B cell (primary cell): ENCODE results near the gene MGAT5. TPM values are rescaled to one million over a fixed set of nuclear protein-coding genes. Genes with fewer than 3 reads are reported as not detected.

Source experiments
- ATAC-seq: fragments of 200-7000 bp; cut with Tn5 transposase; one replicate; pipeline ENCODE4 v1.10.0; 2021; ENCODE audit warnings: low read depth, mild to moderate bottlenecking, moderate number of reproducible peaks, moderate library complexity
- CTCF ChIA-PET: fragments of 350-600 bp; sonication (Branson Sonifier 250); formaldehyde crosslinking; loops from one replicate; lab custom pipeline; 2021; ENCODE audit warnings: antibody characterized with exemption, inconsistent platforms; lab: Charles Lee
- POLR2A ChIA-PET: fragments of 350-600 bp; sonication (Branson Sonifier 250); formaldehyde crosslinking; loops from one replicate; lab custom pipeline; 2021; ENCODE audit warnings: antibody characterized with exemption; lab: Charles Lee
- DNase-seq: peaks from one replicate; pipeline ENCODE4 v3.0.0; 2013
- H2AFZ ChIP-seq: 2 replicates; pipeline ENCODE4 v1.6.1; 2012; ENCODE audit warnings: mild to moderate bottlenecking, low read depth, low read length; ENCODE audit not compliant: insufficient read depth, poor library complexity, severe bottlenecking
- H3K27ac ChIP-seq, 2 donors: 1 replicate in 1 of 2; 2 replicates in 1 of 2; pipeline ENCODE4 v1.5.1; 2012 to 2013; ENCODE audit warnings: low read length in 2 of 2, mild to moderate bottlenecking in 2 of 2, moderate library complexity in 1 of 2
- H3K27me3 ChIP-seq, 4 experiments: fragments of 200-600 bp in 1 of 4; sonication (generic) in 1 of 4; replicated peaks in 1 of 4; 1 replicate in 2 of 4; 2 replicates in 2 of 4; pipeline versions ENCODE4 v1.6.1 to v1.7.0; 2013 to 2016; ENCODE audit warnings: low read length in 3 of 4, mild to moderate bottlenecking in 2 of 4, mixed read lengths in 1 of 4, moderate library complexity in 1 of 4; ENCODE audit not compliant: insufficient read depth in 4 of 4, control insufficient read depth in 3 of 4; ENCODE audit errors: control extremely low read depth in 1 of 4
- H3K36me3 ChIP-seq, 2 experiments: replicated peaks in 1 of 2; 1 replicate in 1 of 2; 2 replicates in 1 of 2; pipeline versions ENCODE4 v1.6.1 to v1.7.1; 2013; ENCODE audit warnings: low read length in 1 of 2; ENCODE audit not compliant: insufficient read depth in 2 of 2, control insufficient read depth in 1 of 2; ENCODE audit errors: control extremely low read depth in 1 of 2, extremely low read depth in 1 of 2
- H3K4me1 ChIP-seq, 2 donors: fragments of 200-600 bp in 1 of 2; sonication (generic) in 1 of 2; 1 replicate in 1 of 2; 2 replicates in 1 of 2; pipeline versions ENCODE4 v1.5.1 to v1.6.1; 2013 to 2017; ENCODE audit warnings: low read length in 2 of 2; ENCODE audit not compliant: control insufficient read depth in 2 of 2, insufficient read depth in 2 of 2
- H3K4me2 ChIP-seq: replicated peaks from 2 replicates; pipeline ENCODE3; 2012; ENCODE audit warnings: mild to moderate bottlenecking, low read depth, low read length; ENCODE audit not compliant: poor library complexity, severe bottlenecking
- H3K4me3 ChIP-seq, 5 experiments: fragments of 200-600 bp in 1 of 5; sonication (generic) in 1 of 5; 1 replicate in 3 of 5; 2 replicates in 2 of 5; pipeline versions ENCODE4 v1.5.1 to v1.7.0; 2011 to 2016; ENCODE audit warnings: low read length in 4 of 5, mild to moderate bottlenecking in 4 of 5, low read depth in 2 of 5, control low read depth in 1 of 5, moderate library complexity in 1 of 5; ENCODE audit not compliant: insufficient read depth in 1 of 5; ENCODE audit errors: control extremely low read depth in 1 of 5, extremely low read depth in 1 of 5
- H3K79me2 ChIP-seq: fragments of 200-600 bp; sonication (generic); one replicate; pipeline ENCODE4 v1.6.0; 2016; ENCODE audit warnings: low read length; ENCODE audit not compliant: control insufficient read depth, insufficient read depth
- H3K9ac ChIP-seq: fragments of 200-600 bp; sonication (generic); 2 replicates; pipeline ENCODE4 v1.6.1; 2017; ENCODE audit warnings: mild to moderate bottlenecking, low read length, moderate library complexity
- H3K9me3 ChIP-seq, 3 donors: one replicate each; pipeline versions ENCODE4 v1.6.1 to v1.7.1; 2013; ENCODE audit warnings: low read length in 2 of 3; ENCODE audit not compliant: control insufficient read depth in 2 of 3, insufficient read depth in 1 of 3; ENCODE audit errors: control extremely low read depth in 1 of 3
- H4K20me1 ChIP-seq: 2 replicates; pipeline ENCODE4 v1.6.0; 2012; ENCODE audit warnings: mild to moderate bottlenecking, low read length; ENCODE audit not compliant: insufficient read depth, control insufficient read depth, poor library complexity, severe bottlenecking
- H3K27ac Mint-ChIP-seq: one replicate; pipeline ENCODE4 v1.8.0; 2021; ENCODE audit warnings: mixed read lengths
- H3K27me3 Mint-ChIP-seq: one replicate; pipeline ENCODE4 v1.8.0; 2021; ENCODE audit warnings: mixed read lengths
- H3K4me1 Mint-ChIP-seq: one replicate; pipeline ENCODE4 v1.8.0; 2021; ENCODE audit warnings: mixed read lengths
- H3K4me3 Mint-ChIP-seq: one replicate; pipeline ENCODE4 v1.8.0; 2021; ENCODE audit warnings: mixed read lengths
- H3K9me3 Mint-ChIP-seq: one replicate; pipeline ENCODE4 v1.8.0; 2022; ENCODE audit warnings: mixed read lengths; ENCODE audit not compliant: insufficient read depth
- EZH2 ChIP-seq: IDR thresholded peaks from 2 replicates; pipeline ENCODE4 v1.6.1; 2012; ENCODE audit warnings: borderline replicate concordance, low read depth, mild to moderate bottlenecking, moderate library complexity, low read length; ENCODE audit not compliant: insufficient read depth, poor library complexity, severe bottlenecking
- WGBS: methylation state at CpG from one replicate; pipeline ENCODE4 v1.1.5; 2013; ENCODE audit warnings: missing lambda C conversion rate; ENCODE audit not compliant: insufficient coverage; 5-methylcytosine and 5-hydroxymethylcytosine counted together
- intact Hi-C: fragments of 100-400 bp; cut with micrococcal nuclease; formaldehyde crosslinking; loops from one replicate; pipeline ENCODE4 v1.10.0; 2022
- polyA plus RNA-seq: library from polyadenylated mRNA; depleted of rRNA; stranded (reverse); fragments of >200 nt; gene quantifications from 2 replicates; pipeline ENCODE4 v1.2.3, GENCODE V29; 2012
- total RNA-seq, 2 donors: library from RNA; stranded (reverse); fragments of 120-200 nt in 1 of 2; gene quantifications; 1 replicate in 1 of 2; 2 replicates in 1 of 2; pipeline versions ENCODE4 v1.2.3 to v1.2.4, GENCODE V29; 2013 to 2022
- TF ChIP-seq, protein P1 (sequence below): fragments of 200-600 bp; IDR thresholded peaks from one replicate; pipeline ENCODE4 v1.8.0; 2022; ENCODE audit warnings: antibody characterized with exemption, mild to moderate bottlenecking

MGAT5 gene
- total and polyA plus RNA-seq, 2 donors (not counting 1 experiment from before 2014, with no cell fraction given): 27.2 to 184 TPM

DNA sequence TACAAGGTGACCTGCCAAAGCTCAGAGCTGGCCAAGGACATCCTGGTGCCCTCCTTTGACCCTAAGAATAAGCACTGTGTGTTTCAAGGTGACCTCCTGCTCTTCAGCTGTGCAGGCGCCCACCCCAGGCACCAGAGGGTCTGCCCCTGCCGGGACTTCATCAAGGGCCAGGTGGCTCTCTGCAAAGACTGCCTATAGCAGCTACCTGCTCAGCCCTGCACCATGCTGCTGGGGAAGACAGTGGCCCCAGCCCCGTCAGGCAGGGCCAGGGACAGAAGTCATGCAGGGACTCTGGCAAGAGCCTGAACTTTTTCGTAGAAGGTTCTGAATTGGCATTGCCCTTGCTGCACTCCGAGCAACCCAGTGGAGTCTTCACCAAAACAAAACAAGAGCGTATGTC lies 194.8 kb downstream of the MGAT5 start:
- ATAC-seq: no peak
- no peak for DNase-seq
- H4K20me1 ChIP-seq: peaks cover 57% of the 10 kb centered on the region
- peaks cover 0 to 92% of the 10 kb centered on the region in 2 experiments for H3K36me3 ChIP-seq
- Mint-ChIP-seq H3K4me3 (no peak overlapping the region), H3K9me3 (no peaks in the 10 kb centered on the region), H3K27me3 (no peaks in the 10 kb centered on the region), H3K4me1 (no peaks in the 10 kb centered on the region), H3K27ac (no peak overlapping the region)
- no peaks in the 10 kb centered on the region for H3K27me3 ChIP-seq
- H3K4me2 ChIP-seq: no peak overlapping the region
- no peaks in the 10 kb centered on the region for H3K4me1 ChIP-seq
- no peaks in the 10 kb centered on the region for H3K9me3 ChIP-seq
- intact Hi-C loops: no loop called here
- ChIA-PET CTCF (interaction anchor here (0.6 to 1.3 kb wide), 3 partner anchors 22 to 562 kb away, joined by 3 to 4 read pairs (median 3); no protein-coding TSS in a partner anchor), POLR2A (no interaction called here)
- TF ChIP-seq, protein P1, sequence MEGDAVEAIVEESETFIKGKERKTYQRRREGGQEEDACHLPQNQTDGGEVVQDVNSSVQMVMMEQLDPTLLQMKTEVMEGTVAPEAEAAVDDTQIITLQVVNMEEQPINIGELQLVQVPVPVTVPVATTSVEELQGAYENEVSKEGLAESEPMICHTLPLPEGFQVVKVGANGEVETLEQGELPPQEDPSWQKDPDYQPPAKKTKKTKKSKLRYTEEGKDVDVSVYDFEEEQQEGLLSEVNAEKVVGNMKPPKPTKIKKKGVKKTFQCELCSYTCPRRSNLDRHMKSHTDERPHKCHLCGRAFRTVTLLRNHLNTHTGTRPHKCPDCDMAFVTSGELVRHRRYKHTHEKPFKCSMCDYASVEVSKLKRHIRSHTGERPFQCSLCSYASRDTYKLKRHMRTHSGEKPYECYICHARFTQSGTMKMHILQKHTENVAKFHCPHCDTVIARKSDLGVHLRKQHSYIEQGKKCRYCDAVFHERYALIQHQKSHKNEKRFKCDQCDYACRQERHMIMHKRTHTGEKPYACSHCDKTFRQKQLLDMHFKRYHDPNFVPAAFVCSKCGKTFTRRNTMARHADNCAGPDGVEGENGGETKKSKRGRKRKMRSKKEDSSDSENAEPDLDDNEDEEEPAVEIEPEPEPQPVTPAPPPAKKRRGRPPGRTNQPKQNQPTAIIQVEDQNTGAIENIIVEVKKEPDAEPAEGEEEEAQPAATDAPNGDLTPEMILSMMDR: no peak
- TF ChIP-seq EZH2: no peak
- no peaks in the 10 kb centered on the region for H3K79me2 ChIP-seq
- H3K27ac ChIP-seq: no peak overlapping the region
- no peak overlapping the region for H2AFZ ChIP-seq
- no peak overlapping the region for H3K9ac ChIP-seq
- H3K4me3 ChIP-seq: no peak overlapping the region
- 96% methylated on average over 6 of the region's 6 CpGs for WGBS

DNA sequence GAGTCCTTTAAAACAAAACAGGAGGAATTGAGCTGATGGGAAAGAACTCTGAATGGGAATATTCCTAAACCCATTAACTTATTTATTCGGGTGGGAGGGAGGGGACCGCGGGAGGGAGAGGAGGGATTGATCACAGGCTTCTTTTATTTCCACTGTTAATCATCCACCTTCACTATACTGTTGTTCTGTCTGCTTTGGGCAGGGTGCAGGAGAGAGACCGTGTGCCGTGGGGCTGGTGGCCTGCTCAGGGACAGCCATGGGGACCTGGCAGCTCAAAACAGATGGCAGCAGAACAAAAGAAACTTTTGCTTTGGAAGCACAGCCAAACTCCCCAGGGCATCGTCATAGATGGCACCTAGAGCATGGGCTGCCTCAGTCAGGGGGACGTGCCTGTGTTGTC lies 195.3 kb downstream of the MGAT5 start:
- TF ChIP-seq EZH2: no peak
- TF ChIP-seq, protein P1: no peak
- H3K4me1 Mint-ChIP-seq: no peaks in the 10 kb centered on the region
- ChIA-PET POLR2A (no interaction called here), CTCF (interaction anchor here (0.6 to 3.1 kb wide), 4 partner anchors 22 to 562 kb away, joined by 3 to 25 read pairs (median 4); no protein-coding TSS in a partner anchor)
- DNase-seq (no peak), ATAC-seq (no peak)
- intact Hi-C loops: no loop called here
- 92% methylated on average over 3 of the region's 7 CpGs for WGBS
- Histone ChIP-seq H3K27me3 (no peaks in the 10 kb centered on the region), H3K4me2 (no peak overlapping the region), H4K20me1 (peaks cover 52% of the 10 kb centered on the region), H3K4me1 (no peaks in the 10 kb centered on the region), H2AFZ (no peak overlapping the region), H3K9ac (no peak overlapping the region), H3K9me3 (no peaks in the 10 kb centered on the region), H3K36me3 (peaks cover 0 to 92% of the 10 kb centered on the region in 2 experiments), H3K27ac (no peak overlapping the region), H3K4me3 (no peak overlapping the region), H3K79me2 (no peaks in the 10 kb centered on the region)
- H3K27ac Mint-ChIP-seq: no peak overlapping the region
- no peak overlapping the region for H3K4me3 Mint-ChIP-seq
- no peaks in the 10 kb centered on the region for H3K27me3 Mint-ChIP-seq
- no peaks in the 10 kb centered on the region for H3K9me3 Mint-ChIP-seq
